ENCODE data around the gene RNF123.

RNF123 gene

DNA sequence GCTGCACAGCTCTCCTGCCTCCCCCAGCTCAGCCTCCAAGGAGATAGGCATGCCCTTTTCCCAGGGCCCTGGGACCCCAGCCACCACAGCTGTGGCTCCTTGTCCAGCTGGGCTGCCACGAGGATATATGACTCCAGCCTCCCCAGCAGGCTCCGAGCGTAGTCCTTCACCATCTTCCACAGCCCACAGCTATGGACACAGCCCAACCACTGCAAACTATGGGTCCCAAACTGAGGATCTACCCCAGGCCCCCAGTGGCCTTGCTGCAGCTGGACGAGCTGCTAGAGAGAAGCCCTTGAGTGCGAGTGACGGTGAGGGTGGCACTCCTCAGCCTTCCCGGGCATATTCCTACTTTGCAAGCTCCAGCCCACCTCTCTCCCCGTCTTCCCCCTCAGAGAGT is 35.7 kb upstream of the RNF123 start:
- Mint-ChIP-seq H3K36me3 (no peaks in the 10 kb centered on the region), H3K4me1 (peaks cover 9% of the 10 kb centered on the region), H3K27ac (no peak overlapping the region), H3K27me3 (peaks cover 4% of the 10 kb centered on the region), H3K4me3 (no peak overlapping the region), H3K9me3 (no peaks in the 10 kb centered on the region)
- ATAC-seq (ENCODE audit: low read depth): no peak
- no peak for DNase-seq (ENCODE audit: low spot score in 2 of 2)

DNA sequence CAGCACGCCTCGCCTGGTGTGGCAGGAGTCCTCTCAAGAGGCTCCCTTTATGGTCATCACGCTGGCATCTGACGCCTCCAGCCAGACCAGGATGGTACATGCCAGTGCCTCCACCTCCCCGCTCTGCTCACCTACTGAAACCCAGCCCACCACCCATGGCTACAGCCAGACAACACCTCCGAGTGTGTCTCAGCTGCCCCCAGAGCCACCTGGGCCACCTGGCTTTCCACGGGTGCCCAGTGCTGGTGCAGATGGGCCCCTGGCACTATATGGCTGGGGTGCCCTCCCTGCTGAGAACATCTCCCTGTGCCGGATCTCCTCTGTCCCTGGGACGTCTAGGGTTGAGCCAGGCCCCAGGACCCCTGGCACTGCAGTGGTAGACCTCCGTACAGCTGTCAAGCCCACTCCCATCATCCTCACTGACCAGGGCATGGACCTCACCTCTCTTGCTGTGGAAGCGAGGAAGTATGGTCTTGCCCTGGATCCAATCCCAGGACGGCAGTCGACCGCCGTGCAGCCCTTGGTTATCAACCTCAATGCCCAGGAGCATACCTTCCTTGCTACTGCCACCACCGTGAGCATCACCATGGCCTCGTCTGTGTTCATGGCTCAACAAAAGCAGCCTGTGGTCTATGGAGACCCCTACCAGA is 35.1 kb upstream of the RNF123 start:
- Mint-ChIP-seq H3K9me3 (no peaks in the 10 kb centered on the region), H3K27me3 (peaks cover 5% of the 10 kb centered on the region), H3K27ac (no peak overlapping the region), H3K4me3 (no peak overlapping the region), H3K4me1 (peaks cover 9% of the 10 kb centered on the region), H3K36me3 (no peaks in the 10 kb centered on the region)
- no peak for ATAC-seq (ENCODE audit: low read depth)
- DNase-seq (ENCODE audit: low spot score in 2 of 2): no peak

DNA sequence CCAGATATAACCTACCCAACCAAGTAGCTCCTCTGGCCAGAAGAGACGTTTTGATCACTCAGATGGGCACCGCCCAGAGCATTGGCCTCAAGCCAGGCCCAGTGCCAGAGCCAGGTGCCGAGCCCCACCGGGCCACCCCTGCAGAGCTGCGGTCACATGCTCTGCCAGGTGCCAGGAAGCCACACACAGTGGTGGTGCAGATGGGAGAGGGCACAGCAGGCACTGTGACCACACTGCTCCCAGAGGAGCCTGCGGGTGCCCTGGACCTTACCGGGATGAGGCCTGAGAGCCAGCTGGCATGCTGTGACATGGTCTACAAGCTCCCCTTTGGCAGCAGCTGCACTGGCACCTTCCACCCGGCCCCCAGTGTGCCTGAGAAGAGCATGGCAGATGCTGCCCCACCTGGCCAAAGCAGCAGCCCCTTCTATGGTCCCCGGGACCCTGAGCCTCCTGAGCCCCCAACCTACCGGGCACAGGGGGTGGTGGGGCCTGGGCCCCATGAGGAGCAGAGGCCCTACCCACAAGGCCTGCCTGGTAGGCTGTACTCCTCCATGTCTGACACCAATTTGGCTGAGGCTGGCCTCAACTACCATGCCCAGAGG is 34.3 kb upstream of the RNF123 start:
- no peaks in the 10 kb centered on the region for H3K36me3 Mint-ChIP-seq
- DNase-seq (ENCODE audit: low spot score in 2 of 2) (peak in 1 of 2 donors; percentile 14), ATAC-seq (ENCODE audit: low read depth) (peak; percentile 87)
- H3K9me3 Mint-ChIP-seq: no peaks in the 10 kb centered on the region
- H3K4me1 Mint-ChIP-seq: peaks cover 9% of the 10 kb centered on the region
- H3K27ac Mint-ChIP-seq: no peak overlapping the region
- no peak overlapping the region for H3K4me3 Mint-ChIP-seq
- peaks cover 5% of the 10 kb centered on the region for H3K27me3 Mint-ChIP-seq

DNA sequence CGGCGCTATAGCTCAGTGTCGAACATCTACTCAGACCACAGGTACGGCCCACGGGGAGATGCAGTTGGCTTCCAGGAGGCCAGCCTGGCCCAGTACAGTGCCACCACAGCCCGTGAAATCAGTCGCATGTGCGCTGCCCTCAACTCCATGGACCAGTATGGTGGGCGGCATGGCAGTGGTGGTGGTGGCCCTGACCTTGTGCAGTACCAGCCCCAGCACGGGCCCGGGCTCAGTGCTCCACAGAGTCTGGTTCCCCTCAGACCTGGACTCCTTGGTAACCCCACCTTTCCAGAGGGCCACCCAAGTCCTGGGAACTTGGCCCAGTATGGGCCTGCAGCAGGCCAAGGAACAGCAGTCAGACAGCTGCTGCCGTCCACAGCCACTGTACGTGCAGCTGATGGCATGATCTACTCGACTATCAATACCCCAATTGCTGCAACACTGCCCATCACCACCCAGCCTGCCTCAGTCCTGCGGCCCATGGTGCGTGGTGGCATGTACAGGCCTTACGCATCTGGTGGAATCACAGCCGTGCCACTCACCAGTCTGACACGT is 33.5 kb upstream of the RNF123 start:
- Mint-ChIP-seq H3K27me3 (peaks cover 5% of the 10 kb centered on the region), H3K36me3 (no peaks in the 10 kb centered on the region), H3K27ac (no peak overlapping the region), H3K4me1 (peaks cover 9% of the 10 kb centered on the region), H3K9me3 (no peaks in the 10 kb centered on the region), H3K4me3 (no peak overlapping the region)
- ATAC-seq (ENCODE audit: low read depth) (no peak), DNase-seq (ENCODE audit: low spot score in 2 of 2) (no peak)

DNA sequence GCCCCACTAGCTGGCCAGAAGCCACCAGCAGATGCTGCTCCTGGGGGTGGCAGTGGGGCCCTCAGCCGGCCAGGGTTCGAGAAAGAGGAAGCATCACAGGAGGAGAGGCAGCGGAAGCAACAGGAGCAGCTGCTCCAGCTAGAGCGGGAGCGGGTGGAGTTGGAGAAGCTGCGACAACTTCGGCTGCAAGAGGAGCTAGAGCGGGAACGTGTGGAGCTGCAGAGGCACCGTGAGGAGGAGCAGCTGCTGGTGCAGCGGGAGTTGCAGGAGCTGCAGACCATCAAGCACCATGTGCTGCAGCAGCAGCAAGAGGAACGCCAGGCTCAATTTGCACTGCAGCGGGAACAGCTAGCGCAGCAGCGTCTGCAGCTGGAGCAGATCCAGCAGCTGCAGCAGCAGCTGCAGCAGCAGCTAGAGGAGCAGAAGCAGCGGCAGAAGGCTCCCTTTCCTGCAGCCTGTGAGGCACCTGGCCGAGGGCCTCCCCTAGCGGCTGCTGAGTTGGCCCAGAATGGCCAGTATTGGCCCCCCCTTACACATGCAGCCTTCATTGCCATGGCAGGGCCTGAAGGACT is 32.7 kb upstream of the RNF123 start:
- Mint-ChIP-seq H3K4me3 (no peak overlapping the region), H3K27me3 (peaks cover 6% of the 10 kb centered on the region), H3K4me1 (peaks cover 9% of the 10 kb centered on the region), H3K27ac (no peak overlapping the region), H3K9me3 (no peaks in the 10 kb centered on the region), H3K36me3 (no peaks in the 10 kb centered on the region)
- DNase-seq (ENCODE audit: low spot score in 2 of 2): no peak
- ATAC-seq (ENCODE audit: low read depth): no peak

DNA sequence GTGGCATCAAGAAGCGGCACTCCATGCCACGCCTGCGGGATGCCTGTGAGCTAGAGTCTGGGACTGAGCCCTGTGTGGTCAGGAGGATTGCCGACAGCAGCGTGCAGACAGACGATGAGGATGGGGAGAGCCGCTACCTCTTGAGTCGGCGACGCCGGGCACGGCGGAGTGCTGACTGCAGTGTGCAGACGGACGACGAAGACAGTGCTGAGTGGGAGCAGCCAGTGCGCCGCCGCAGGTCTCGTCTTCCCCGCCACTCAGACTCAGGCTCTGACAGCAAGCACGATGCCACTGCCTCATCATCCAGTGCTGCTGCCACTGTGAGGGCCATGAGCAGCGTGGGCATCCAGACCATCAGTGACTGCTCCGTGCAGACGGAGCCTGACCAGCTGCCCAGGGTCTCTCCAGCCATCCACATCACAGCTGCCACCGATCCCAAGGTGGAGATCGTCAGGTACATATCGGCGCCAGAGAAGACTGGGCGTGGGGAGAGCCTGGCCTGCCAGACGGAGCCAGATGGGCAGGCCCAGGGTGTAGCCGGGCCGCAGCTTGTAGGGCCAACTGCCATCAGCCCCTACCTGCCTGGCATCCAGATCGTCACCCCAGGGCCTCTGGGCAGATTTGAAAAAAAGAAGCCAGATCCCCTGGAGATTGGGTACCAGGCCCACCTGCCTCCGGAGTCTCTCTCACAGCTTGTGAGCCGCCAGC is 32.0 kb upstream of the RNF123 start:
- Mint-ChIP-seq H3K4me3 (no peak overlapping the region), H3K27me3 (peaks cover 6% of the 10 kb centered on the region), H3K27ac (no peak overlapping the region), H3K4me1 (peaks cover 9% of the 10 kb centered on the region), H3K9me3 (no peaks in the 10 kb centered on the region), H3K36me3 (no peaks in the 10 kb centered on the region)
- no peak for ATAC-seq (ENCODE audit: low read depth)
- no peak for DNase-seq (ENCODE audit: low spot score in 2 of 2)

DNA sequence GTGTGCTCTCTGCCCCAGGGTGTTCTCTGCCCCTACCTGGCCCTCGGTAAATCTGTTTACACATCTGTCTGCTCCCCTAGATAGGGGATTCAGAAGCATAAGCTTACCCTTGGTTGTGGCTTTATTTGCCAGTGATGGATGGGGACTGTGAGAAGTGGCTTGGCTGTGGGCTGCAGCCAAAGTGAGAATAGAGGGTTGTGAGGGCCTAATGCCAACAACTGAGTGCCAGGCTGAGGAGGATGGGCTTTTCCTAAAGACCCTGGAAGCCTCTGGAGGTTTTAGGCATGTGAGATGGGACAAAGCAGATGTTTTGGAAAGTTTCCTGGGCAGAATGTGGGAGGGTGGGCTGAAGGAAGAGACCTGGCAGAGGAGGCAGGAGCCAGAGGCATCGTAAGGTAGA is 30.6 kb upstream of the RNF123 start:
- Mint-ChIP-seq H3K36me3 (no peaks in the 10 kb centered on the region), H3K4me1 (peaks cover 9% of the 10 kb centered on the region), H3K9me3 (no peaks in the 10 kb centered on the region), H3K4me3 (no peak overlapping the region), H3K27ac (no peak overlapping the region), H3K27me3 (peaks cover 5% of the 10 kb centered on the region)
- ATAC-seq (ENCODE audit: low read depth): no peak
- no peak for DNase-seq (ENCODE audit: low spot score in 2 of 2)

DNA sequence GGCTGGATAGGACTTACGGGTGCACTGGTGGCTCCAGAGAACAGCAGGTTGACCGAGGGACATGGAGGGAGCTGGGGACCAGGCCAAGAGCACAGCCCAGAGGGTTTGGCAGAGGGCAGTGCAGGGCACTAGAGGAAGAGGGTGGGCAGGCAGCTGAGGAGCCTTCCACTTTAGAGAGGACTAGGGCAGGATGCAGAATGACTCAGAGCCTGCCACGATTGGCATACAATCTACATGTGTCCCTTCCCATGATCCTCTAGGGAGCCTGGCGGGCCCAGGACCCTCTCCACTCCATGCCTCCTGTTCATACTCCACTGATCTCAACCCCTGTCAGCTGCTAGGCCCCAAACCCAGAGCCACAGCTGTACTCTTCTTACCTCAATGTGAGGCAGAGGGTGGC is 29.6 kb upstream of the RNF123 start:
- Mint-ChIP-seq H3K4me1 (peaks cover 5% of the 10 kb centered on the region), H3K4me3 (no peak overlapping the region), H3K36me3 (no peaks in the 10 kb centered on the region), H3K27ac (no peak overlapping the region), H3K9me3 (no peaks in the 10 kb centered on the region), H3K27me3 (peaks cover 9% of the 10 kb centered on the region)
- DNase-seq (ENCODE audit: low spot score in 2 of 2) (no peak), ATAC-seq (ENCODE audit: low read depth) (no peak)

DNA sequence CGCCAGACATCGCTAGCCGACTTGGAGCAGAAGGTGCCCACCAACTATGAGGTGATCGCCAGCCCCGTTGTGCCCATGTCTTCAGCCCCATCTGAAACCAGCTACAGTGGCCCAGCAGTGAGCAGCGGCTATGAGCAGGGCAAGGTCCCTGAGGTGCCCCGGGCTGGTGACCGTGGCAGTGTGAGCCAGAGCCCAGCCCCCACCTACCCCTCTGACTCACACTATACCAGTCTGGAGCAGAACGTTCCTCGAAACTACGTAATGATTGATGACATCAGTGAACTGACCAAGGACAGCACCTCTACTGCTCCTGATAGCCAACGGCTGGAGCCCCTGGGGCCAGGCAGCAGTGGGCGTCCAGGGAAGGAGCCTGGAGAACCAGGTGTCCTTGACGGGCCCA is 28.1 kb upstream of the RNF123 start:
- peaks cover 3% of the 10 kb centered on the region for H3K4me1 Mint-ChIP-seq
- ATAC-seq (ENCODE audit: low read depth) (no peak), DNase-seq (ENCODE audit: low spot score in 2 of 2) (no peak)
- H3K4me3 Mint-ChIP-seq: no peak overlapping the region
- no peaks in the 10 kb centered on the region for H3K9me3 Mint-ChIP-seq
- H3K27me3 Mint-ChIP-seq: peaks cover 11% of the 10 kb centered on the region
- H3K36me3 Mint-ChIP-seq: no peaks in the 10 kb centered on the region
- H3K27ac Mint-ChIP-seq: no peak overlapping the region

DNA sequence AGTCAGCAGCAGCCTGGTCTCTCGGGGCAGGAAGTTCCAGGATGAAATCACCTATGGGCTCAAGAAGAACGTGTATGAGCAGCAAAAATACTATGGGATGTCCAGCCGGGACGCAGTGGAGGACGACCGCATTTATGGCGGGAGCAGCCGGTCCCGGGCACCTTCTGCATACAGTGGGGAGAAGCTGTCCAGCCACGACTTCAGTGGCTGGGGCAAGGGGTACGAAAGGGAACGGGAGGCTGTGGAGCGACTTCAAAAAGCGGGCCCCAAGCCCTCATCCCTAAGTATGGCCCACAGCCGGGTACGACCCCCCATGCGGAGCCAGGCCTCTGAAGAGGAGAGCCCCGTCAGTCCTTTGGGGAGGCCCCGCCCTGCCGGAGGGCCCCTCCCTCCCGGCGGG is 27.3 kb upstream of the RNF123 start:
- H3K4me3 Mint-ChIP-seq: no peak overlapping the region
- H3K27me3 Mint-ChIP-seq: peaks cover 14% of the 10 kb centered on the region
- no peaks in the 10 kb centered on the region for H3K4me1 Mint-ChIP-seq
- DNase-seq (ENCODE audit: low spot score in 2 of 2): no peak
- H3K9me3 Mint-ChIP-seq: no peaks in the 10 kb centered on the region
- H3K27ac Mint-ChIP-seq: no peak overlapping the region
- no peak for ATAC-seq (ENCODE audit: low read depth)
- no peaks in the 10 kb centered on the region for H3K36me3 Mint-ChIP-seq

DNA sequence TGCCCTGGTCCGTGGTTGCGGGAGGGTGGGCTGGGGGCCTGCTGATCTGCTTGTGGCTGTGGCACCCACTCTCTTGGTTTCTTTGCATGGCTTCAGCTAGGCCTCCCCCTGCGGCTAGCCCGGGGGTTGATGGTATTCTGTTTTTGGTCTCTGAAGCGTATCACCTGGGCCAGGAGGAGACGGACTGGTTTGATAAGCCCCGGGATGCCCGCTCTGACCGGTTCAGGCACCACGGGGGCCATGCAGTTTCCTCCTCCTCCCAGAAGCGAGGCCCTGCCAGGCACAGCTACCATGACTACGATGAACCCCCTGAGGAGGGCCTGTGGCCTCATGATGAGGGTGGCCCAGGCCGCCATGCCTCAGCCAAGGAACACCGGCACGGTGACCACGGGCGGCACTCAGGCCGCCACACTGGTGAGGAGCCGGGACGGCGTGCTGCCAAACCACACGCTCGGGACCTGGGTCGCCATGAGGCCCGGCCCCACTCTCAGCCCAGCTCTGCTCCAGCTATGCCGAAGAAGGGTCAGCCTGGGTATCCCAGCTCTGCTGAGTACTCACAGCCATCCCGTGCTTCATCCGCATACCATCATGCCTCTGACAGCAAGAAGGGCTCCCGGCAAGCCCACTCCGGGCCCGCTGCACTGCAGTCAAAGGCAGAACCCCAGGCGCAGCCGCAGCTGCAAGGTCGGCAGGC is 26.5 kb upstream of the RNF123 start:
- peaks cover 14% of the 10 kb centered on the region for H3K27me3 Mint-ChIP-seq
- no peak for DNase-seq (ENCODE audit: low spot score in 2 of 2)
- no peak overlapping the region for H3K27ac Mint-ChIP-seq

DNA sequence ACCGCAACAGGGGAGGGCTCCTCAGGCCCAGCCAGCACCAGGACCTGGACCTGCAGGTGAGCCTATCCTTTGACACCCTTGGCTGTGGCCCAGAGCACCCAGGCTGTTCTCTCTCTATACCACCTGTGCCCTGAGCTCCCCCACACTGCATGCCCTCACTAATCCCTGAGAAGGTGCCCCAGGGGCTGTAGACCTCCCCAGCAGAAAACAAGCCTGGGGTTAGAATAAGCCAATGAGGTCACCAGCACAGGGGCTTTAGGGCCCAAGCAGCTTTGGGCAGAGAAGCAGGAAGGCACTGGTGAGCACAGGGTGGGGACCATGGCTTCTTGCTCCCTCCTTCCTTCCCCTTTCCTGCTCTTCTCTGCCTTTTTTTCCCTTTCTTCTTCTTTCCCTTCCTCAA is 25.5 kb upstream of the RNF123 start:
- Mint-ChIP-seq H3K27ac (no peak overlapping the region), H3K4me1 (no peaks in the 10 kb centered on the region)

More for the DNA sequence above, 26.5 kb upstream of the RNF123 start:
- ATAC-seq (ENCODE audit: low read depth): no peak
- no peaks in the 10 kb centered on the region for H3K36me3 Mint-ChIP-seq
- no peaks in the 10 kb centered on the region for H3K4me1 Mint-ChIP-seq
- no peaks in the 10 kb centered on the region for H3K9me3 Mint-ChIP-seq
- H3K4me3 Mint-ChIP-seq: no peak overlapping the region

DNA sequence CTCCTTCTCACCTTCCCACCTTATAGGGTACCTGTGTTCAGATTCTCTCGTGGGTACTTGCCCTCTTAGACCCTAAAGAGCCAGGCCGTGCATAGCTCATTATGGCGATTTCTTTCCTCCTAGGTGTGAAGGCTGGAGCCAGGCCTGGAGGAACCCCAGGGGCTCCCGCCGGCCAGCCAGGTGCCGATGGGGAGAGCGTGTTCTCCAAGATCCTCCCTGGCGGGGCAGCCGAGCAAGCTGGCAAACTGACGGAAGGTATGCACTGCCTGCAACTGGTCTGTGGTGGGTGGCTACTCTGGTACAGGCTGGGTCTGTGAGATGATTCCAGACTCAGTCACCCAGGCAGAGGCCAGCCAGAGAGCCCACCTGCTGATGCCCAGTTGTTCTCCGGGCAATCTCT is 25.1 kb upstream of the RNF123 start:
- DNase-seq (ENCODE audit: low spot score in 2 of 2) (no peak), ATAC-seq (ENCODE audit: low read depth) (no peak)
- Mint-ChIP-seq H3K27ac (no peak overlapping the region), H3K36me3 (no peaks in the 10 kb centered on the region), H3K27me3 (peaks cover 14% of the 10 kb centered on the region), H3K4me1 (no peaks in the 10 kb centered on the region), H3K4me3 (no peak overlapping the region), H3K9me3 (no peaks in the 10 kb centered on the region)

More for the DNA sequence above, 25.5 kb upstream of the RNF123 start:
- DNase-seq (ENCODE audit: low spot score in 2 of 2) (no peak), ATAC-seq (ENCODE audit: low read depth) (no peak)
- H3K4me3 Mint-ChIP-seq: no peak overlapping the region
- H3K9me3 Mint-ChIP-seq: no peaks in the 10 kb centered on the region
- H3K27me3 Mint-ChIP-seq: peaks cover 14% of the 10 kb centered on the region
- no peaks in the 10 kb centered on the region for H3K36me3 Mint-ChIP-seq

All from memory B cell (primary cell).